Measurements from ENCODE around the gene ARHGAP28.

ARHGAP28 gene

DNA sequence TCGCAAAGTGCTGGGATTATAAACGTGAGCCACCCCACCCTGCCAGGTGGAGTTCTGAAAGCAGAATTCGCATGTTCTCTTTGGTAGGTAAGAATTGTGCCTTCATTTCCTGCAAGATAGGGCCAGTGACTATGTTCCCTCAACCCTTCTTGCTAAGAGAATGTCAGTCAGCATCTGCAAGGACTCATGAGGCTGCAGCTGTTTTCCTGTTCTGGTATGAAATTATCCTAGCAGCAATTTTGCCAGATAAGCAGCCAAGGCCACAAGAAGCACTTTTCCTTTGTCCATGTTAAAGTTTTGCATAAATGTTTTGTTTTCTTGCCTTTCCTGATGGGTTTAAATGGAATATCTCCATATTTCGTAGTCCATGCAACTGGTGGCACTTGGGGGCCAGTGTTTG lies 6.8 kb upstream of the ARHGAP28 start:
- H3K4me1 ChIP-seq (ENCODE audit: control insufficient read depth, low read length): no peaks in the 10 kb centered on the region
- no peak for TF ChIP-seq EZH2phosphoT487 (IDR thresholded peaks at IDR 0.05; ENCODE audit: borderline replicate concordance, low read length)
- TF ChIP-seq, protein P1, sequence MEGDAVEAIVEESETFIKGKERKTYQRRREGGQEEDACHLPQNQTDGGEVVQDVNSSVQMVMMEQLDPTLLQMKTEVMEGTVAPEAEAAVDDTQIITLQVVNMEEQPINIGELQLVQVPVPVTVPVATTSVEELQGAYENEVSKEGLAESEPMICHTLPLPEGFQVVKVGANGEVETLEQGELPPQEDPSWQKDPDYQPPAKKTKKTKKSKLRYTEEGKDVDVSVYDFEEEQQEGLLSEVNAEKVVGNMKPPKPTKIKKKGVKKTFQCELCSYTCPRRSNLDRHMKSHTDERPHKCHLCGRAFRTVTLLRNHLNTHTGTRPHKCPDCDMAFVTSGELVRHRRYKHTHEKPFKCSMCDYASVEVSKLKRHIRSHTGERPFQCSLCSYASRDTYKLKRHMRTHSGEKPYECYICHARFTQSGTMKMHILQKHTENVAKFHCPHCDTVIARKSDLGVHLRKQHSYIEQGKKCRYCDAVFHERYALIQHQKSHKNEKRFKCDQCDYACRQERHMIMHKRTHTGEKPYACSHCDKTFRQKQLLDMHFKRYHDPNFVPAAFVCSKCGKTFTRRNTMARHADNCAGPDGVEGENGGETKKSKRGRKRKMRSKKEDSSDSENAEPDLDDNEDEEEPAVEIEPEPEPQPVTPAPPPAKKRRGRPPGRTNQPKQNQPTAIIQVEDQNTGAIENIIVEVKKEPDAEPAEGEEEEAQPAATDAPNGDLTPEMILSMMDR (IDR thresholded peaks at IDR 0.05; ENCODE audit: low read depth, low read length, poor library complexity, severe bottlenecking): no peak

DNA sequence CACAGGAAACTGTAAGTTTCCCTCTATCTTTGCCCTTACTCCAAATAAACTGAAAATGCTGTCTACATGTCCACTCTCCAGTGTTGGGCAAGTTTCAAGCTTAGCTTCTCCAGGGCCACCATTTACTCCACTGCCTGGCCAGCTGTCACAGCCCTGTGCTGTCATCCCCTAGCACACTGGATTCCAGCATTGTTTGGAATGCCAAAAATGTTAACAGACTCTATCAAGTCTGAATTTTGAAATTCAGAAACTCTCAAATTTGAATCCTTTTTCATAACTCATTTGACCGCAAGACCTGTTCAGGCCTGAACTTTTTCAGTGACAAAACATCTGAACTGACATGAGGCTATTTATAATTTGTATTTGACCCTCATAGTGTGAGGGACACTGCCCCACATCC lies 5.2 kb upstream of the ARHGAP28 start:
- no peaks in the 10 kb centered on the region for H3K4me1 ChIP-seq (ENCODE audit: control insufficient read depth, low read length)
- no peaks in the 10 kb centered on the region for H3F3A ChIP-seq (ENCODE audit: control insufficient read depth, insufficient read depth)
- H3K27ac ChIP-seq (ENCODE audit: low read depth, low read length): no peak overlapping the region
- no peaks in the 10 kb centered on the region for H3K9me2 ChIP-seq (replicated peaks; ENCODE audit: control insufficient read depth, low read length)
- TF ChIP-seq EZH2phosphoT487 (IDR thresholded peaks at IDR 0.05; ENCODE audit: borderline replicate concordance, low read length): no peak
- TF ChIP-seq, protein P1 (IDR thresholded peaks at IDR 0.05; ENCODE audit: low read depth, low read length, poor library complexity, severe bottlenecking): no peak
- no peaks in the 10 kb centered on the region for H3K36me3 ChIP-seq (ENCODE audit: control insufficient read depth, low read length)
- no peak overlapping the region for H3K4me2 ChIP-seq (ENCODE audit: low read length)
- no peaks in the 10 kb centered on the region for H4K20me1 ChIP-seq (ENCODE audit: control insufficient read depth, insufficient read depth, low read depth, low read length)
- H3K79me2 ChIP-seq (ENCODE audit: control insufficient read depth, low read length): no peaks in the 10 kb centered on the region
- no peak overlapping the region for H3K4me3 ChIP-seq (ENCODE audit: low read length)
- H3K9me3 ChIP-seq (ENCODE audit: control insufficient read depth, insufficient read depth, low read length): no peaks in the 10 kb centered on the region
- H3K27me3 ChIP-seq (ENCODE audit: control insufficient read depth, low read length): no peaks in the 10 kb centered on the region

More for the DNA sequence above, 6.8 kb upstream of the ARHGAP28 start:
- H3K36me3 ChIP-seq (ENCODE audit: control insufficient read depth, low read length): no peaks in the 10 kb centered on the region
- H3F3A ChIP-seq (ENCODE audit: control insufficient read depth, insufficient read depth): no peaks in the 10 kb centered on the region
- H3K27ac ChIP-seq (ENCODE audit: low read depth, low read length): no peak overlapping the region
- H3K27me3 ChIP-seq (ENCODE audit: control insufficient read depth, low read length): no peaks in the 10 kb centered on the region
- H3K4me3 ChIP-seq (ENCODE audit: low read length): no peak overlapping the region
- H4K20me1 ChIP-seq (ENCODE audit: control insufficient read depth, insufficient read depth, low read depth, low read length): no peaks in the 10 kb centered on the region
- H3K4me2 ChIP-seq (ENCODE audit: low read length): no peak overlapping the region
- H3K9me3 ChIP-seq (ENCODE audit: control insufficient read depth, insufficient read depth, low read length): no peaks in the 10 kb centered on the region
- H3K79me2 ChIP-seq (ENCODE audit: control insufficient read depth, low read length): no peaks in the 10 kb centered on the region
- no peaks in the 10 kb centered on the region for H3K9me2 ChIP-seq (replicated peaks; ENCODE audit: control insufficient read depth, low read length)

DNA sequence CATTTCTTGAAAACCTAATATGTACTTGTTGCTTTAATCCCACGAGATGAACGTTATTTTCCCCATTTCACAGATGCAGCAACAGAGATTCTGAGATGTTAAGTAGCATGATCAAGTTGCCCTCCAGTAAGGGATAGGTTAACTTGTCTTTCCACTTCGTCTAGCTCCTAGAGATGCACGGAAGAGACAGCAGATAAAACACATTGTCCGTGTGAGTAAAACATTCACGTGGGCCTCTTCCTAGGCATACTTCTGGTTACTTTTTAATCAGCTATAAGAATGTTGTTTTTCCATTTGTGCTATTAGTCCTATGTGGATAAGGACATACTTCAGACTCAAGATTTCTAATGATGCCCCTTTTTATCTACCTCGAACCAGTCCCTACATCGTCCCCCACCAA lies 1.2 kb upstream of the ARHGAP28 start:
- H4K20me1 ChIP-seq (ENCODE audit: control insufficient read depth, insufficient read depth, low read depth, low read length): no peaks in the 10 kb centered on the region
- no peaks in the 10 kb centered on the region for H3K9me2 ChIP-seq (replicated peaks; ENCODE audit: control insufficient read depth, low read length)
- no peak overlapping the region for H3K4me2 ChIP-seq (ENCODE audit: low read length)
- peaks cover 3% of the 10 kb centered on the region; the same call in 1 of the 2 replicates for H3K27me3 ChIP-seq (ENCODE audit: control insufficient read depth, low read length)
- TF ChIP-seq, protein P1 (IDR thresholded peaks at IDR 0.05; ENCODE audit: low read depth, low read length, poor library complexity, severe bottlenecking): no peak
- TF ChIP-seq EZH2phosphoT487 (IDR thresholded peaks at IDR 0.05; ENCODE audit: borderline replicate concordance, low read length): no peak
- no peaks in the 10 kb centered on the region for H3K9me3 ChIP-seq (ENCODE audit: control insufficient read depth, insufficient read depth, low read length)
- H3K79me2 ChIP-seq (ENCODE audit: control insufficient read depth, low read length): no peaks in the 10 kb centered on the region
- H3K36me3 ChIP-seq (ENCODE audit: control insufficient read depth, low read length): no peaks in the 10 kb centered on the region
- no peak overlapping the region for H3K27ac ChIP-seq (ENCODE audit: low read depth, low read length)
- H3K4me3 ChIP-seq (ENCODE audit: low read length): no peak overlapping the region
- H3F3A ChIP-seq (ENCODE audit: control insufficient read depth, insufficient read depth): no peaks in the 10 kb centered on the region
- no peaks in the 10 kb centered on the region for H3K4me1 ChIP-seq (ENCODE audit: control insufficient read depth, low read length)
